T-helper 2 cell (primary cell): ENCODE measurements around the gene TAAR8.
"Not testable (repeated sequence)": the region's sequence is repeated elsewhere in the genome, so short reads cannot be mapped to it uniquely, and the experiment has no call there.

ENCODE experiments used
- DNase-seq, 5 experiments: peaks; one replicate each; pipeline versions ENCODE4 v3.0.0 to v3.0.0-alpha.2; 2012 to 2022
- total RNA-seq, 2 donors: gene quantifications; one replicate each; lab custom pipeline; 2026; lab: John Stamatoyannopoulos, UW

The TAAR8 gene
- total RNA-seq = 0 reads per million in 2 donors

GRCh38 chr6:132552372-132552771 lies at the start of gene TAAR8:
Gene TAAR8, plus strand, starts transcription at chr6:132552672. Its CDS starts 21 bp downstream, at chr6:132552693.
- no peak for DNase-seq

GRCh38 chr6:132504757-132505156 lies 47.7 kb upstream of the TAAR8 start:
- DNase-seq = no peak

- DNase-seq = no peak
These were observed 47.3 kb upstream of the TAAR8 start for GRCh38 chr6:132505158-132505557.

- no peak for DNase-seq
These were observed 46.0 kb upstream of the TAAR8 start for GRCh38 chr6:132506461-132506860.

- no peak for DNase-seq
These were observed 45.3 kb upstream of the TAAR8 start for GRCh38 chr6:132506869-132507808.

GRCh38 chr6:132511210-132511830 lies 41.2 kb upstream of the TAAR8 start:
- DNase-seq = no peak

GRCh38 chr6:132511831-132512220 lies 40.6 kb upstream of the TAAR8 start:
- DNase-seq = no peak

- DNase-seq = no peak
These were observed 40.2 kb upstream of the TAAR8 start for GRCh38 chr6:132512342-132512637.

GRCh38 chr6:132512638-132513632 lies 39.5 kb upstream of the TAAR8 start, which contains the start of gene STX7:
Gene STX7, minus strand, starts transcription at chr6:132513116. Its CDS starts 9,586 bp downstream, at chr6:132503530.
- DNase-seq = peak; percentile 59 to 90 (median 79)

- DNase-seq = no peak
These were observed 38.5 kb upstream of the TAAR8 start for GRCh38 chr6:132513831-132514545.

- DNase-seq = no peak
These were observed 37.1 kb upstream of the TAAR8 start for GRCh38 chr6:132515386-132515785.

GRCh38 chr6:132520953-132521352 lies 31.5 kb upstream of the TAAR8 start:
- no peak for DNase-seq

- no peak for DNase-seq
These were observed 27.8 kb upstream of the TAAR8 start for GRCh38 chr6:132524646-132525045.

GRCh38 chr6:132525866-132526265 lies 26.6 kb upstream of the TAAR8 start:
- no peak for DNase-seq

GRCh38 chr6:132526461-132526860 lies 26.0 kb upstream of the TAAR8 start:
- DNase-seq = no peak

- DNase-seq = no peak
These were observed 24.7 kb upstream of the TAAR8 start for GRCh38 chr6:132527791-132528190.

- DNase-seq = peak; percentile 9 to 68 (median 31)
These were observed 22.0 kb upstream of the TAAR8 start for GRCh38 chr6:132530293-132530974.

- not testable (repeated sequence) for DNase-seq
These were observed 17.9 kb upstream of the TAAR8 start for GRCh38 chr6:132534546-132534945.

- no peak for DNase-seq
These were observed 15.3 kb upstream of the TAAR8 start for GRCh38 chr6:132537145-132537544.

GRCh38 chr6:132537977-132538376 lies 14.5 kb upstream of the TAAR8 start, which contains the start of gene TAAR9:
Gene TAAR9, plus strand, starts transcription at chr6:132538277. Its CDS starts 13 bp downstream, at chr6:132538290.
- DNase-seq = no peak

GRCh38 chr6:132544826-132545225 lies 7.6 kb upstream of the TAAR8 start:
- no peak for DNase-seq
